Endothelial cell of umbilical vein (primary cell): ENCODE results near the gene CDC45. TPM values are rescaled to one million over a fixed set of nuclear protein-coding genes. Genes with fewer than 3 reads are reported as not detected.

Source experiments
- BruUV-seq: library from RNA; stranded (reverse); fragments of 400-500 nt; replicated peaks from 2 replicates; lab custom pipeline; 2021; lab: Mats Ljungman, UMichigan
- CTCF ChIA-PET: fragments of 300-600, 350-600 bp; sonication (Branson Sonifier 250); formaldehyde crosslinking; loops from one replicate; lab custom pipeline; 2021; ENCODE audit warnings: antibody characterized with exemption, inconsistent platforms; lab: Charles Lee
- POLR2A ChIA-PET: fragments of 300-600, 350-600 bp; sonication (Branson Sonifier 250); formaldehyde crosslinking; loops from one replicate; lab custom pipeline; 2021; ENCODE audit warnings: antibody characterized with exemption, inconsistent platforms; lab: Charles Lee
- DNase-seq: peaks from one replicate; pipeline ENCODE4 v3.0.0-alpha.2; 2011; ENCODE audit warnings: low read depth, low spot score
- FAIRE-seq: peaks from 2 replicates; lab custom pipeline; 2011; peaks lifted over from hg19 to GRCh38; lab: Jason Lieb, UNC
- H2AFZ ChIP-seq: 2 replicates; pipeline ENCODE4 v1.6.0; 2012; ENCODE audit warnings: low read depth, low read length, control low read depth, inconsistent platforms
- H3K27ac ChIP-seq: 2 replicates; pipeline ENCODE4 v1.5.1; 2011; ENCODE audit warnings: low read depth, mild to moderate bottlenecking, control low read depth, low read length, moderate library complexity; ENCODE audit not compliant: insufficient read depth
- H3K27me3 ChIP-seq, 2 experiments: 2 replicates each; pipeline versions ENCODE4 v1.6.0 to v1.6.1; 2011; ENCODE audit warnings: low read length in 2 of 2, mixed read lengths in 1 of 2; ENCODE audit not compliant: control insufficient read depth in 2 of 2, insufficient read depth in 2 of 2
- H3K36me3 ChIP-seq, 2 experiments: 2 replicates in 1 of 2; 3 replicates in 1 of 2; pipeline ENCODE4 v1.5.1; 2011; ENCODE audit warnings: low read length in 2 of 2, mild to moderate bottlenecking in 1 of 2, moderate library complexity in 1 of 2; ENCODE audit not compliant: control insufficient read depth in 2 of 2, insufficient read depth in 2 of 2; ENCODE audit errors: extremely low read depth in 1 of 2
- H3K4me1 ChIP-seq: 3 replicates; pipeline ENCODE4 v1.5.1; 2011; ENCODE audit warnings: mild to moderate bottlenecking, low read length; ENCODE audit not compliant: control insufficient read depth, insufficient read depth; ENCODE audit errors: extremely low read depth
- H3K4me2 ChIP-seq: 2 replicates; pipeline ENCODE4 v1.6.1; 2011; ENCODE audit warnings: low read length, control low read depth, mixed read lengths; ENCODE audit not compliant: insufficient read depth
- H3K4me3 ChIP-seq, 3 experiments: fragments of 200-600 bp in 1 of 3; sonication (generic), shearing (Covaris generic) in 1 of 3; replicated peaks in 1 of 3; 2 replicates each; pipeline ENCODE4 v1.5.1; 2011 to 2016; ENCODE audit warnings: control low read depth in 3 of 3, low read length in 3 of 3, mild to moderate bottlenecking in 2 of 3, inconsistent platforms in 1 of 3, low read depth in 1 of 3, moderate library complexity in 1 of 3; ENCODE audit not compliant: insufficient read depth in 1 of 3
- H3K79me2 ChIP-seq: 2 replicates; pipeline ENCODE4 v1.6.0; 2012; ENCODE audit warnings: low read length, inconsistent platforms; ENCODE audit not compliant: control insufficient read depth, insufficient read depth
- H3K9ac ChIP-seq: replicated peaks from 2 replicates; pipeline ENCODE3; 2011; ENCODE audit warnings: low read length, control low read depth; ENCODE audit not compliant: insufficient read depth; ENCODE audit errors: extremely low read depth
- H3K9me1 ChIP-seq: replicated peaks from 3 replicates; pipeline ENCODE4 v1.6.0; 2011; ENCODE audit warnings: mild to moderate bottlenecking, low read length; ENCODE audit not compliant: control insufficient read depth, insufficient read depth; ENCODE audit errors: extremely low read depth
- H3K9me3 ChIP-seq: replicated peaks from 2 replicates; pipeline ENCODE4 v1.5.1; 2012; ENCODE audit warnings: low read length, inconsistent platforms; ENCODE audit not compliant: control insufficient read depth, insufficient read depth
- H4K20me1 ChIP-seq: replicated peaks from 2 replicates; pipeline ENCODE3; 2011; ENCODE audit warnings: mild to moderate bottlenecking, low read length; ENCODE audit not compliant: control insufficient read depth, insufficient read depth; ENCODE audit errors: extremely low read depth
- CTCF ChIP-seq, 2 donors: IDR thresholded peaks; 1 replicate in 1 of 2; 2 replicates in 1 of 2; pipeline ENCODE4 v1.5.1; 2011; ENCODE audit warnings: low read length in 2 of 2, mild to moderate bottlenecking in 2 of 2, moderate library complexity in 2 of 2, control low read depth in 1 of 2, inconsistent platforms in 1 of 2, low read depth in 1 of 2; ENCODE audit not compliant: insufficient read depth in 1 of 2; ENCODE audit errors: extremely low read depth in 1 of 2
- EZH2 ChIP-seq: IDR thresholded peaks from 2 replicates; pipeline ENCODE4 v1.6.1; 2012; ENCODE audit warnings: borderline replicate concordance, low read depth, mild to moderate bottlenecking, moderate library complexity, low read length, inconsistent platforms; ENCODE audit not compliant: severe bottlenecking
- FOS ChIP-seq: IDR thresholded peaks from 2 replicates; pipeline ENCODE4 v1.6.1; 2011; ENCODE audit warnings: mild to moderate bottlenecking, low read length, moderate library complexity, borderline replicate concordance; ENCODE audit not compliant: insufficient read depth
- GATA2 ChIP-seq: IDR thresholded peaks from 2 replicates; pipeline ENCODE4 v1.7.0; 2011; ENCODE audit warnings: low read depth, mild to moderate bottlenecking, moderate library complexity, mixed read lengths, low read length; ENCODE audit not compliant: insufficient read length, insufficient read depth
- JUN ChIP-seq: IDR thresholded peaks from 2 replicates; pipeline ENCODE4 v1.6.1; 2011; ENCODE audit warnings: borderline replicate concordance, low read depth; ENCODE audit not compliant: insufficient read length, insufficient read depth
- MAX ChIP-seq: IDR thresholded peaks from 2 replicates; pipeline ENCODE4 v1.6.1; 2011; ENCODE audit not compliant: insufficient read depth, insufficient read length
- MYC ChIP-seq: IDR thresholded peaks from one replicate; pipeline ENCODE4 v1.6.1; 2011; ENCODE audit warnings: mild to moderate bottlenecking, low read depth, low read length
- POLR2A ChIP-seq: IDR thresholded peaks from 2 replicates; pipeline ENCODE4 v1.6.1; 2012; ENCODE audit warnings: low read depth, mild to moderate bottlenecking, control low read depth, low read length
- POLR2AphosphoS5 ChIP-seq: IDR thresholded peaks from 2 replicates; pipeline ENCODE4 v1.6.1; 2012; ENCODE audit warnings: low read depth, mild to moderate bottlenecking, control low read depth, low read length, moderate library complexity; ENCODE audit not compliant: insufficient read depth
- dilution Hi-C: fragments of 300-500 bp; cut with MboI; formaldehyde crosslinking; loops from one replicate; pipeline ENCODE4 v1.15.0; 2019; ENCODE audit warnings: low sequenced_read_pairs; ENCODE audit not compliant: extremely low pct_ligation_motif_present
- intact Hi-C: fragments of 100-400 bp; cut with micrococcal nuclease; formaldehyde crosslinking; loops from one replicate; pipeline ENCODE4 v1.10.0; 2022
- polyA plus RNA-seq, 4 experiments: library from polyadenylated mRNA; depleted of rRNA in 3 of 4; stranded (reverse) in 3 of 4; unstranded in 1 of 4; fragments of >200 nt; gene quantifications; 2 replicates each; pipeline versions ENCODE4 v1.2.1 to v1.2.3, GENCODE V29; 2011 to 2012; ENCODE audit warnings: missing spikeins in 1 of 4
- total RNA-seq: library from RNA; stranded (reverse); gene quantifications from 2 replicates; pipeline ENCODE4 v1.2.3, GENCODE V29; 2021

CDC45 gene
- total and polyA plus RNA-seq, 2 donors (not counting 3 experiments of a cell fraction or from before 2014, with no cell fraction given) = 36.6 to 40.6 TPM

GRCh38 chr22:19455033-19455432 is 24.7 kb upstream of the CDC45 start:
- TF ChIP-seq JUN (no peak), CTCF (IDR thresholded peaks at IDR 0.05; ENCODE audit: extremely low read depth in 1 of 2, insufficient read depth in 1 of 2, low read depth in 1 of 2, low read length in 2 of 2) (no peak), MAX (no peak), POLR2AphosphoS5 (no peak), EZH2 (no peak), GATA2 (no peak), FOS (no peak), POLR2A (no peak), MYC (no peak)
- no peak overlapping the region for H2AFZ ChIP-seq
- H3K9ac ChIP-seq = no peak overlapping the region
- no peaks in the 10 kb centered on the region for H3K27me3 ChIP-seq
- no peaks in the 10 kb centered on the region for H4K20me1 ChIP-seq
- DNase-seq (no peak), FAIRE-seq (no peak)
- no peak overlapping the region for H3K4me3 ChIP-seq
- POLR2A ChIA-PET = no interaction called here
- peaks cover 16 to 54% of the 10 kb centered on the region in 2 experiments for H3K36me3 ChIP-seq
- dilution Hi-C loops (no loop called here), intact Hi-C loops (no loop called here)
- peaks cover 12% of the 10 kb centered on the region for H3K4me1 ChIP-seq
- H3K4me2 ChIP-seq = no peak overlapping the region
- H3K9me3 ChIP-seq = no peaks in the 10 kb centered on the region
- peak overlapping the region; percentile 17 for H3K27ac ChIP-seq
- CTCF ChIA-PET = interaction anchor here (1.8 kb wide), 1 partner anchor 174 kb away, joined by 9 read pairs; no protein-coding TSS in a partner anchor
- BruUV-seq = no TSS peak
- no peaks in the 10 kb centered on the region for H3K79me2 ChIP-seq
- no peaks in the 10 kb centered on the region for H3K9me1 ChIP-seq
